ENCODE results near the gene SPHK2.

The SPHK2 gene

GRCh38 chr19:48648134-48648533 lies 28.8 kb downstream of the SPHK2 start:
- H2AFZ ChIP-seq (ENCODE audit: insufficient read depth, low read length, poor library complexity), result no peak overlapping the region
- peaks cover 6 to 13% of the 10 kb centered on the region in 2 experiments for H3K4me1 ChIP-seq (ENCODE audit: control insufficient read depth in 1 of 2, insufficient read depth in 2 of 2, low read length in 2 of 2)
- no peaks in the 10 kb centered on the region for H3K27me3 ChIP-seq (ENCODE audit: insufficient read depth, low read length)
- no peak overlapping the region for H4K12ac ChIP-seq (ENCODE audit: low read depth, low read length)
- no peak overlapping the region for H2BK5ac ChIP-seq (ENCODE audit: low read depth, low read length, poor library complexity)
- H2AK5ac ChIP-seq (ENCODE audit: low read length), result no peak overlapping the region
- H2BK12ac ChIP-seq (ENCODE audit: low read length), result no peak overlapping the region
- no peak overlapping the region for H3K18ac ChIP-seq (ENCODE audit: low read length)
- peaks cover 2% of the 10 kb centered on the region for H3K9me3 ChIP-seq (ENCODE audit: insufficient read depth, low read depth, low read length)
- no peak overlapping the region for H4K8ac ChIP-seq (ENCODE audit: low read depth, low read length)
- H3K4ac ChIP-seq (ENCODE audit: low read depth, low read length), result no peak overlapping the region
- no peak overlapping the region for H3K4me3 ChIP-seq (ENCODE audit: low read depth, low read length)
- H3K23ac ChIP-seq (ENCODE audit: low read length), result no peak overlapping the region
- no peak overlapping the region for H3K9ac ChIP-seq (ENCODE audit: low read length)
- WGBS (ENCODE audit: extremely low coverage, insufficient coverage, insufficient read length), result no CpG with 5 or more reads among the region's 2 CpGs
- H3K27ac ChIP-seq (ENCODE audit: low read depth, low read length), result no peak overlapping the region
- no peak overlapping the region for H4K91ac ChIP-seq (ENCODE audit: low read depth, low read length)
- no peak overlapping the region for H3K14ac ChIP-seq (ENCODE audit: low read length)
- no peak overlapping the region for H3K4me2 ChIP-seq (ENCODE audit: low read length)
- H3K36me3 ChIP-seq (ENCODE audit: control insufficient read depth in 1 of 2, insufficient read depth in 2 of 2, low read length in 2 of 2), result no peaks in the 10 kb centered on the region
- no peak for DNase-seq
- no peak overlapping the region for H2BK120ac ChIP-seq (ENCODE audit: insufficient read depth, low read length, poor library complexity)
- no peaks in the 10 kb centered on the region for H3K79me2 ChIP-seq (ENCODE audit: control insufficient read depth, insufficient read depth, low read length, poor library complexity)
- no peaks in the 10 kb centered on the region for H3K79me1 ChIP-seq (ENCODE audit: low read length)

GRCh38 chr19:48650974-48651682 lies 31.8 kb downstream of the SPHK2 start:
- H2AFZ ChIP-seq (ENCODE audit: insufficient read depth, low read length, poor library complexity), result no peak overlapping the region
- H3K4me1 ChIP-seq (ENCODE audit: control insufficient read depth in 1 of 2, insufficient read depth in 2 of 2, low read length in 2 of 2), result peaks cover 0 to 2% of the 10 kb centered on the region in 2 experiments
- H3K18ac ChIP-seq (ENCODE audit: low read length), result no peak overlapping the region
- no peak overlapping the region for H3K9ac ChIP-seq (ENCODE audit: low read length)
- H3K23ac ChIP-seq (ENCODE audit: low read length), result no peak overlapping the region
- H3K27me3 ChIP-seq (ENCODE audit: insufficient read depth, low read length), result no peaks in the 10 kb centered on the region
- H3K27ac ChIP-seq (ENCODE audit: low read depth, low read length), result no peak overlapping the region
- no peak overlapping the region for H2BK5ac ChIP-seq (ENCODE audit: low read depth, low read length, poor library complexity)
- no peak overlapping the region for H3K4me3 ChIP-seq (ENCODE audit: low read depth, low read length)
- no peak overlapping the region for H4K8ac ChIP-seq (ENCODE audit: low read depth, low read length)
- no CpG with 5 or more reads among the region's 12 CpGs for WGBS (ENCODE audit: extremely low coverage, insufficient coverage, insufficient read length)
- H3K14ac ChIP-seq (ENCODE audit: low read length), result no peak overlapping the region
- H2BK12ac ChIP-seq (ENCODE audit: low read length), result no peak overlapping the region
- no peaks in the 10 kb centered on the region for H3K36me3 ChIP-seq (ENCODE audit: control insufficient read depth in 1 of 2, insufficient read depth in 2 of 2, low read length in 2 of 2)
- H3K79me1 ChIP-seq (ENCODE audit: low read length), result no peaks in the 10 kb centered on the region
- H3K4ac ChIP-seq (ENCODE audit: low read depth, low read length), result no peak overlapping the region
- no peak for DNase-seq
- H2BK120ac ChIP-seq (ENCODE audit: insufficient read depth, low read length, poor library complexity), result no peak overlapping the region
- no peak overlapping the region for H4K91ac ChIP-seq (ENCODE audit: low read depth, low read length)
- H2AK5ac ChIP-seq (ENCODE audit: low read length), result no peak overlapping the region
- H3K9me3 ChIP-seq (ENCODE audit: insufficient read depth, low read depth, low read length), result peaks cover 2% of the 10 kb centered on the region
- H3K4me2 ChIP-seq (ENCODE audit: low read length), result no peak overlapping the region
- H4K12ac ChIP-seq (ENCODE audit: low read depth, low read length), result no peak overlapping the region
- H3K79me2 ChIP-seq (ENCODE audit: control insufficient read depth, insufficient read depth, low read length, poor library complexity), result no peaks in the 10 kb centered on the region

- no peak overlapping the region for H3K4me3 ChIP-seq (ENCODE audit: low read depth, low read length)
- no peak overlapping the region for H4K91ac ChIP-seq (ENCODE audit: low read depth, low read length)
- no peak overlapping the region for H3K9ac ChIP-seq (ENCODE audit: low read length)
- H3K4ac ChIP-seq (ENCODE audit: low read depth, low read length), result no peak overlapping the region
- H3K9me3 ChIP-seq (ENCODE audit: insufficient read depth, low read depth, low read length), result peaks cover 2% of the 10 kb centered on the region
- H3K27me3 ChIP-seq (ENCODE audit: insufficient read depth, low read length), result no peaks in the 10 kb centered on the region
- H3K79me1 ChIP-seq (ENCODE audit: low read length), result no peaks in the 10 kb centered on the region
- no peak overlapping the region for H4K12ac ChIP-seq (ENCODE audit: low read depth, low read length)
- no peak overlapping the region for H3K18ac ChIP-seq (ENCODE audit: low read length)
- no peak overlapping the region for H2BK12ac ChIP-seq (ENCODE audit: low read length)
- H3K23ac ChIP-seq (ENCODE audit: low read length), result no peak overlapping the region
- no peak overlapping the region for H2AK5ac ChIP-seq (ENCODE audit: low read length)
- H4K8ac ChIP-seq (ENCODE audit: low read depth, low read length), result no peak overlapping the region
- H2BK5ac ChIP-seq (ENCODE audit: low read depth, low read length, poor library complexity), result no peak overlapping the region
- H3K4me1 ChIP-seq (ENCODE audit: control insufficient read depth in 1 of 2, insufficient read depth in 2 of 2, low read length in 2 of 2), result no peaks in the 10 kb centered on the region
- H3K4me2 ChIP-seq (ENCODE audit: low read length), result no peak overlapping the region
- no peak overlapping the region for H3K14ac ChIP-seq (ENCODE audit: low read length)
- H3K79me2 ChIP-seq (ENCODE audit: control insufficient read depth, insufficient read depth, low read length, poor library complexity), result no peaks in the 10 kb centered on the region
- H3K36me3 ChIP-seq (ENCODE audit: control insufficient read depth in 1 of 2, insufficient read depth in 2 of 2, low read length in 2 of 2), result no peaks in the 10 kb centered on the region
- no peak for DNase-seq
- H3K27ac ChIP-seq (ENCODE audit: low read depth, low read length), result no peak overlapping the region
- no peak overlapping the region for H2BK120ac ChIP-seq (ENCODE audit: insufficient read depth, low read length, poor library complexity)
- no CpG with 5 or more reads among the region's 5 CpGs for WGBS (ENCODE audit: extremely low coverage, insufficient coverage, insufficient read length)
- no peak overlapping the region for H2AFZ ChIP-seq (ENCODE audit: insufficient read depth, low read length, poor library complexity)
Observed at GRCh38 chr19:48651683-48652048, 32.4 kb downstream of the SPHK2 start.

GRCh38 chr19:48654299-48655059 lies 35.2 kb downstream of the SPHK2 start:
- Histone ChIP-seq H3K79me2 (ENCODE audit: control insufficient read depth, insufficient read depth, low read length, poor library complexity) (no peaks in the 10 kb centered on the region), H2AK5ac (ENCODE audit: low read length) (no peak overlapping the region), H3K4me1 (ENCODE audit: control insufficient read depth in 1 of 2, insufficient read depth in 2 of 2, low read length in 2 of 2) (no peaks in the 10 kb centered on the region), H3K27me3 (ENCODE audit: insufficient read depth, low read length) (no peaks in the 10 kb centered on the region), H3K36me3 (ENCODE audit: control insufficient read depth in 1 of 2, insufficient read depth in 2 of 2, low read length in 2 of 2) (no peaks in the 10 kb centered on the region), H3K14ac (ENCODE audit: low read length) (no peak overlapping the region), H3K9ac (ENCODE audit: low read length) (no peak overlapping the region), H4K12ac (ENCODE audit: low read depth, low read length) (no peak overlapping the region), H3K9me3 (ENCODE audit: insufficient read depth, low read depth, low read length) (peaks cover 2% of the 10 kb centered on the region), H2BK5ac (ENCODE audit: low read depth, low read length, poor library complexity) (no peak overlapping the region), H3K4me3 (ENCODE audit: low read depth, low read length) (no peak overlapping the region), H4K91ac (ENCODE audit: low read depth, low read length) (no peak overlapping the region), H2BK120ac (ENCODE audit: insufficient read depth, low read length, poor library complexity) (no peak overlapping the region), H2AFZ (ENCODE audit: insufficient read depth, low read length, poor library complexity) (no peak overlapping the region), H3K27ac (ENCODE audit: low read depth, low read length) (no peak overlapping the region), H3K79me1 (ENCODE audit: low read length) (no peaks in the 10 kb centered on the region), H3K18ac (ENCODE audit: low read length) (no peak overlapping the region), H4K8ac (ENCODE audit: low read depth, low read length) (no peak overlapping the region), H3K4ac (ENCODE audit: low read depth, low read length) (no peak overlapping the region), H2BK12ac (ENCODE audit: low read length) (no peak overlapping the region), H3K23ac (ENCODE audit: low read length) (no peak overlapping the region), H3K4me2 (ENCODE audit: low read length) (no peak overlapping the region)
- no CpG with 5 or more reads among the region's 11 CpGs for WGBS (ENCODE audit: extremely low coverage, insufficient coverage, insufficient read length)
- DNase-seq, result no peak
